ENCODE measurements around the gene SCN5A.

DNA sequence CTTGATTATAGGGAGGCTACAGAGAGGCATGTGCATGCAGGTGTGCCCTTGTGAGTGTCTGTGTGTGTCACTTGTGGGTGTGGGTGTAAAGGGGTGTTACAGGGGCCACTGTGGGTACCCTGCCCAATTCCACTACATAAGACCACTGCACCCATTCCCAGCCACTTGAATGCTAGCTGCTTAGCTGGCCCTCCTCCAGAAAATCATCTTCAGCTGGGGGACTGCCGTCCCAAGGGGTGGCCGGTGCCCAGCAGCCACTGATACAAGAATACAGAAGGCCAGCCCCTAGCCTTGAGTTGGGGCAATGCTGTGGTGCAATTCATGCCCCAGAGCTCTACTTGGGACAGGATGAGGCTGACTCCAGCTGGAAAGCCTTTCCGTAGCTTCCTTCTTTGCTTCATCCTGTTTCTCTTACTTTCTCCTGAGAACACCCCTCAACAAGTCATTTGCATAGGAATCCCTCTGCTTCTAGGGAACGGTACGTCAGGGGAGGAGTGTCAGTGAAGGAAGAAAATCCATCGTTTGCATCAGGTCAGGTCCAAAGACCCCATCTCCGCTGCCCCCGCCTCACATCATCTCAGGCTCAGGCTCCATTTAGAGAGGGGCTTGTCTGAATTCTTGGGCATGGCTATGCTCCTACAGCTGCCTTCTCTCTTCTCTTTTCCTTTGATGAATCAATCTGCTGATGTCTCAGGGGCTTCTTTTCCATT is 72.0 kb downstream of the SCN5A start:
- TF ChIP-seq, protein P1, sequence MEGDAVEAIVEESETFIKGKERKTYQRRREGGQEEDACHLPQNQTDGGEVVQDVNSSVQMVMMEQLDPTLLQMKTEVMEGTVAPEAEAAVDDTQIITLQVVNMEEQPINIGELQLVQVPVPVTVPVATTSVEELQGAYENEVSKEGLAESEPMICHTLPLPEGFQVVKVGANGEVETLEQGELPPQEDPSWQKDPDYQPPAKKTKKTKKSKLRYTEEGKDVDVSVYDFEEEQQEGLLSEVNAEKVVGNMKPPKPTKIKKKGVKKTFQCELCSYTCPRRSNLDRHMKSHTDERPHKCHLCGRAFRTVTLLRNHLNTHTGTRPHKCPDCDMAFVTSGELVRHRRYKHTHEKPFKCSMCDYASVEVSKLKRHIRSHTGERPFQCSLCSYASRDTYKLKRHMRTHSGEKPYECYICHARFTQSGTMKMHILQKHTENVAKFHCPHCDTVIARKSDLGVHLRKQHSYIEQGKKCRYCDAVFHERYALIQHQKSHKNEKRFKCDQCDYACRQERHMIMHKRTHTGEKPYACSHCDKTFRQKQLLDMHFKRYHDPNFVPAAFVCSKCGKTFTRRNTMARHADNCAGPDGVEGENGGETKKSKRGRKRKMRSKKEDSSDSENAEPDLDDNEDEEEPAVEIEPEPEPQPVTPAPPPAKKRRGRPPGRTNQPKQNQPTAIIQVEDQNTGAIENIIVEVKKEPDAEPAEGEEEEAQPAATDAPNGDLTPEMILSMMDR (IDR thresholded peaks at IDR 0.05): no peak
- TF ChIP-seq, protein P2, sequence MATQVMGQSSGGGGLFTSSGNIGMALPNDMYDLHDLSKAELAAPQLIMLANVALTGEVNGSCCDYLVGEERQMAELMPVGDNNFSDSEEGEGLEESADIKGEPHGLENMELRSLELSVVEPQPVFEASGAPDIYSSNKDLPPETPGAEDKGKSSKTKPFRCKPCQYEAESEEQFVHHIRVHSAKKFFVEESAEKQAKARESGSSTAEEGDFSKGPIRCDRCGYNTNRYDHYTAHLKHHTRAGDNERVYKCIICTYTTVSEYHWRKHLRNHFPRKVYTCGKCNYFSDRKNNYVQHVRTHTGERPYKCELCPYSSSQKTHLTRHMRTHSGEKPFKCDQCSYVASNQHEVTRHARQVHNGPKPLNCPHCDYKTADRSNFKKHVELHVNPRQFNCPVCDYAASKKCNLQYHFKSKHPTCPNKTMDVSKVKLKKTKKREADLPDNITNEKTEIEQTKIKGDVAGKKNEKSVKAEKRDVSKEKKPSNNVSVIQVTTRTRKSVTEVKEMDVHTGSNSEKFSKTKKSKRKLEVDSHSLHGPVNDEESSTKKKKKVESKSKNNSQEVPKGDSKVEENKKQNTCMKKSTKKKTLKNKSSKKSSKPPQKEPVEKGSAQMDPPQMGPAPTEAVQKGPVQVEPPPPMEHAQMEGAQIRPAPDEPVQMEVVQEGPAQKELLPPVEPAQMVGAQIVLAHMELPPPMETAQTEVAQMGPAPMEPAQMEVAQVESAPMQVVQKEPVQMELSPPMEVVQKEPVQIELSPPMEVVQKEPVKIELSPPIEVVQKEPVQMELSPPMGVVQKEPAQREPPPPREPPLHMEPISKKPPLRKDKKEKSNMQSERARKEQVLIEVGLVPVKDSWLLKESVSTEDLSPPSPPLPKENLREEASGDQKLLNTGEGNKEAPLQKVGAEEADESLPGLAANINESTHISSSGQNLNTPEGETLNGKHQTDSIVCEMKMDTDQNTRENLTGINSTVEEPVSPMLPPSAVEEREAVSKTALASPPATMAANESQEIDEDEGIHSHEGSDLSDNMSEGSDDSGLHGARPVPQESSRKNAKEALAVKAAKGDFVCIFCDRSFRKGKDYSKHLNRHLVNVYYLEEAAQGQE (IDR thresholded peaks at IDR 0.05; ENCODE audit: insufficient read depth in 1 of 2, low read depth in 2 of 2, low read length in 1 of 2): no peak
- TF ChIP-seq POLR2AphosphoS5 (IDR thresholded peaks at IDR 0.05; ENCODE audit: low read depth, low read length): no peak

All from Panc1 (cell line).